Neuronal stem cell (in vitro differentiated cells): ENCODE measurements around the gene SMOC2.

Experiments
- DNase-seq: peaks from one replicate; pipeline ENCODE4 v3.0.0-alpha.2; 2013; ENCODE audit warnings: low spot score
- H2AFZ ChIP-seq: one replicate; pipeline ENCODE4 v1.6.1; 2013; ENCODE audit warnings: mild to moderate bottlenecking, low read length, inconsistent platforms
- H2AK5ac ChIP-seq: 2 replicates; pipeline ENCODE4 v1.6.1; 2013; ENCODE audit warnings: low read depth, mild to moderate bottlenecking, inconsistent platforms, low read length, moderate library complexity, mixed read lengths
- H2BK120ac ChIP-seq: 2 replicates; pipeline ENCODE4 v1.6.1; 2013; ENCODE audit warnings: low read depth, mild to moderate bottlenecking, inconsistent platforms, low read length, moderate library complexity, mixed read lengths
- H2BK12ac ChIP-seq: one replicate; pipeline ENCODE4 v1.6.1; 2013; ENCODE audit warnings: low read length, inconsistent platforms
- H2BK15ac ChIP-seq: 2 replicates; pipeline ENCODE4 v1.6.1; 2013; ENCODE audit warnings: mild to moderate bottlenecking, low read length, inconsistent platforms, mixed read lengths
- H2BK5ac ChIP-seq: one replicate; pipeline ENCODE4 v1.6.1; 2013; ENCODE audit warnings: inconsistent platforms, mild to moderate bottlenecking, low read length, moderate library complexity
- H3K14ac ChIP-seq: one replicate; pipeline ENCODE4 v1.6.1; 2013; ENCODE audit warnings: low read length, inconsistent platforms
- H3K18ac ChIP-seq: 2 replicates; pipeline ENCODE4 v1.6.1; 2013; ENCODE audit warnings: low read length, inconsistent platforms
- H3K23ac ChIP-seq: 2 replicates; pipeline ENCODE4 v1.6.1; 2013; ENCODE audit warnings: low read depth, mild to moderate bottlenecking, mixed read lengths, low read length, inconsistent platforms; ENCODE audit not compliant: poor library complexity
- H3K27ac ChIP-seq: replicated peaks from 3 replicates; pipeline ENCODE4 v1.5.1; 2013; ENCODE audit warnings: low read length, inconsistent platforms
- H3K27me3 ChIP-seq, 3 experiments: 2 replicates each; pipeline ENCODE4 v1.6.1; 2013; ENCODE audit warnings: low read length in 3 of 3, mild to moderate bottlenecking in 2 of 3, inconsistent platforms in 1 of 3, low read depth in 1 of 3, mixed read lengths in 1 of 3, moderate library complexity in 1 of 3; ENCODE audit not compliant: control insufficient read depth in 3 of 3, insufficient read depth in 3 of 3
- H3K36me3 ChIP-seq, 2 donors: replicated peaks in 1 of 2; 2 replicates each; pipeline ENCODE4 v1.6.1; 2013; ENCODE audit warnings: low read length in 2 of 2; ENCODE audit not compliant: control insufficient read depth in 2 of 2, insufficient read depth in 2 of 2
- H3K4ac ChIP-seq: 2 replicates; pipeline ENCODE4 v1.6.1; 2013; ENCODE audit warnings: inconsistent platforms, mild to moderate bottlenecking, low read length, moderate library complexity
- H3K4me1 ChIP-seq, 2 donors: 1 replicate in 1 of 2; 2 replicates in 1 of 2; pipeline ENCODE4 v1.6.1; 2013; ENCODE audit warnings: low read length in 2 of 2, low read depth in 1 of 2; ENCODE audit not compliant: control insufficient read depth in 2 of 2, insufficient read depth in 1 of 2
- H3K4me2 ChIP-seq: one replicate; pipeline ENCODE4 v1.6.1; 2013; ENCODE audit warnings: mild to moderate bottlenecking, low read length, inconsistent platforms; ENCODE audit not compliant: insufficient read depth, poor library complexity, severe bottlenecking
- H3K4me3 ChIP-seq, 2 donors: 2 replicates each; pipeline ENCODE4 v1.5.1; 2013; ENCODE audit warnings: low read length in 2 of 2, mild to moderate bottlenecking in 2 of 2, inconsistent platforms in 1 of 2, moderate library complexity in 1 of 2
- H3K79me1 ChIP-seq: one replicate; pipeline ENCODE4 v1.6.1; 2013; ENCODE audit warnings: low read depth, mild to moderate bottlenecking, inconsistent platforms, low read length, moderate library complexity
- H3K9ac ChIP-seq: one replicate; pipeline ENCODE4 v1.6.1; 2013; ENCODE audit warnings: mild to moderate bottlenecking, low read depth, low read length, inconsistent platforms; ENCODE audit not compliant: poor library complexity
- H3K9me3 ChIP-seq, 2 donors: replicated peaks in 1 of 2; 2 replicates each; pipeline versions ENCODE3 to v1.6.1; 2013; ENCODE audit warnings: low read length in 2 of 2, mild to moderate bottlenecking in 2 of 2, inconsistent platforms in 1 of 2, low read depth in 1 of 2, mixed read lengths in 1 of 2, moderate library complexity in 1 of 2; ENCODE audit not compliant: control insufficient read depth in 2 of 2, insufficient read depth in 1 of 2
- H4K8ac ChIP-seq: one replicate; pipeline ENCODE4 v1.6.1; 2013; ENCODE audit warnings: low read depth, mild to moderate bottlenecking, inconsistent platforms, low read length, moderate library complexity
- H4K91ac ChIP-seq: one replicate; pipeline ENCODE4 v1.6.1; 2013; ENCODE audit warnings: low read length, low read depth, mild to moderate bottlenecking, inconsistent platforms; ENCODE audit not compliant: poor library complexity
- WGBS, 2 donors: extraction: QIAGEN DNeasy Blood & Tissue Kit; methylation state at CpG; one replicate each; pipeline ENCODE4 v1.1.7; 2013; ENCODE audit warnings: missing lambda C conversion rate in 2 of 2, mixed read lengths in 1 of 2; ENCODE audit not compliant: insufficient read length in 2 of 2, insufficient replicate concordance in 1 of 2; ENCODE audit errors: extremely low coverage in 2 of 2; 5-methylcytosine and 5-hydroxymethylcytosine counted together

SMOC2 gene

DNA sequence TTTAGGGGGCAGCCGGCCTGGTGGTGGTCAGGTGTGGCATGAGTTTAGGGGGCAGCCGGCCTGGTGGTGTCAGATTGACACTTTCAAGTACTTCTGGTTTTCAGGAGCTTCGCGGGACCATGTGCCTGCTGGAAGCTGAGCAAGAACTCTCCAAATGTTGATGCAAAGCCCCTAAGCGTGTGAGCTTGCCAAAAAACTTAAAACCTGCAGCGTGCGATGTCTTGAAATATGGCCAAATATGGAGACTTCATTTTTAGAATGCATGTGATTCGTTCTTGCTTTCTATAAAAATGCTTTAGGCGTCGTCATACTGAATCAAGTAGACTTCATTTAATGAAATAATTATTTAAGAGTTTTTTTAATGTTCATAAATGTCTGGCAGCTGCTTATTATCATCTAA is 149.4 kb downstream of the SMOC2 start:
- Histone ChIP-seq H4K8ac (no peak overlapping the region), H3K14ac (no peak overlapping the region), H3K79me1 (no peaks in the 10 kb centered on the region), H3K9me3 (no peaks in the 10 kb centered on the region), H3K27me3 (no peaks in the 10 kb centered on the region), H3K23ac (no peak overlapping the region), H2AK5ac (no peak overlapping the region), H3K4ac (no peak overlapping the region), H2BK15ac (no peak overlapping the region), H3K27ac (no peak overlapping the region), H2AFZ (no peak overlapping the region), H2BK120ac (no peak overlapping the region), H3K4me2 (no peak overlapping the region), H3K36me3 (no peaks in the 10 kb centered on the region), H3K4me1 (peaks cover 0 to 3% of the 10 kb centered on the region in 2 donors), H3K9ac (no peak overlapping the region), H2BK5ac (no peak overlapping the region), H3K18ac (no peak overlapping the region), H3K4me3 (no peak overlapping the region), H2BK12ac (no peak overlapping the region), H4K91ac (no peak overlapping the region)
- DNase-seq, result no peak
- WGBS, 2 donors, result no CpG with 5 or more reads among the region's 10 CpGs

DNA sequence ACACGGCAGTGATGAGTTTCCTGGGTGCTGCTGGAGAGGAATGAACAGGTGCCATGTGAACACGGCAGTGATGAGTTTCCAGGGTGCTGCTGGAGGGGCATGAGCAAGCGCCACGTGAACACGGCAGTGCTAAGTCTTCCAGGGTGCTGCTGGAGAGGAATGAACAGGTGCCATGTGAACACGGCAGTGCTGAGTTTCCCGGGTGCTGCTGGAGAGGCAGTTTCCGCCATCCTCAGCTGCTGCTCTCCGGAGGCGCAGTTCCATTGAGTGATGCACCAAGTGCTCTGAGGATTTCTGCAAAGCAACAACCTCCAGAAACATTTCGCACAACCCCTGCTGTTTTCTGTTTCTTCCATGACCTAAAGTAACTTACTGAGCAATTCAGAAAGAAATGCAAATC is 155.4 kb downstream of the SMOC2 start:
- no peaks in the 10 kb centered on the region for H3K36me3 ChIP-seq
- no peak overlapping the region for H3K9ac ChIP-seq
- no peak overlapping the region for H4K8ac ChIP-seq
- no peak overlapping the region for H3K14ac ChIP-seq
- H2BK5ac ChIP-seq, result no peak overlapping the region
- no peak overlapping the region for H2AK5ac ChIP-seq
- H3K23ac ChIP-seq, result no peak overlapping the region
- no peaks in the 10 kb centered on the region for H3K79me1 ChIP-seq
- peaks cover 0 to 2% of the 10 kb centered on the region in 2 donors for H3K4me1 ChIP-seq
- no peak overlapping the region for H3K27ac ChIP-seq
- H3K4me3 ChIP-seq, result no peak overlapping the region
- no peak overlapping the region for H3K18ac ChIP-seq
- no peak overlapping the region for H3K4ac ChIP-seq
- H4K91ac ChIP-seq, result no peak overlapping the region
- H3K27me3 ChIP-seq, result no peaks in the 10 kb centered on the region
- no peak overlapping the region for H2BK12ac ChIP-seq
- peaks cover 0 to 4% of the 10 kb centered on the region in 2 donors for H3K9me3 ChIP-seq
- no peak for DNase-seq
- no peak overlapping the region for H2BK120ac ChIP-seq
- no peak overlapping the region for H2AFZ ChIP-seq
- no CpG with 5 or more reads among the region's 11 CpGs for WGBS, 2 donors
- no peak overlapping the region for H3K4me2 ChIP-seq
- no peak overlapping the region for H2BK15ac ChIP-seq

DNA sequence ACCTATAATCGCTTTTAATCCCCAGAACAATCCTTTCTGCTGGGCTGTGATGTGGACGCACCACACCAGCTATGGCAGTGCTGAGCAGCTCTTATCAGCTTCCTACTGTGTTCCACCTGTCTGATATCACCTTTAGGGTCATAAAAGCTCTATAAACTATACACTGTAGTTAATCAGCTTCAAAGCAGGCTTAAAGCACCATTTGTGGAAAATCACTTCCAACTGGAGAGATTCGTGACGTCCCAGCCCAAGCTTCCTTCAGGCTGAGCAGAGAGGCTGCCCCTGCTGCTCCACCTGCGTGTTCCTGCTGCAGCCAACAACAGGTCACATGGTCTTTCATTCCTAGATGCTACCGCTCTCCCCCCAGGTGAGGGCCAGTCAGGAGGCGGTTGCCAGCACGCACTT is 156.5 kb downstream of the SMOC2 start:
- Histone ChIP-seq H2BK15ac (no peak overlapping the region), H3K4ac (no peak overlapping the region), H2BK120ac (no peak overlapping the region), H2AFZ (no peak overlapping the region), H3K9ac (no peak overlapping the region), H3K27ac (no peak overlapping the region), H3K4me2 (no peak overlapping the region), H3K14ac (peak overlapping the region; percentile 92), H4K8ac (no peak overlapping the region), H2BK12ac (no peak overlapping the region), H3K23ac (no peak overlapping the region), H3K4me1 (peaks cover 2% of the 10 kb centered on the region in 2 donors), H3K18ac (peak overlapping the region; percentile 67), H2AK5ac (no peak overlapping the region), H3K36me3 (no peaks in the 10 kb centered on the region), H3K9me3 (peaks cover 0 to 4% of the 10 kb centered on the region in 2 donors), H3K4me3 (no peak overlapping the region), H4K91ac (no peak overlapping the region), H3K27me3 (no peaks in the 10 kb centered on the region), H3K79me1 (no peaks in the 10 kb centered on the region), H2BK5ac (no peak overlapping the region)
- no CpG with 5 or more reads among the region's 8 CpGs for WGBS, 2 donors
- no peak for DNase-seq

DNA sequence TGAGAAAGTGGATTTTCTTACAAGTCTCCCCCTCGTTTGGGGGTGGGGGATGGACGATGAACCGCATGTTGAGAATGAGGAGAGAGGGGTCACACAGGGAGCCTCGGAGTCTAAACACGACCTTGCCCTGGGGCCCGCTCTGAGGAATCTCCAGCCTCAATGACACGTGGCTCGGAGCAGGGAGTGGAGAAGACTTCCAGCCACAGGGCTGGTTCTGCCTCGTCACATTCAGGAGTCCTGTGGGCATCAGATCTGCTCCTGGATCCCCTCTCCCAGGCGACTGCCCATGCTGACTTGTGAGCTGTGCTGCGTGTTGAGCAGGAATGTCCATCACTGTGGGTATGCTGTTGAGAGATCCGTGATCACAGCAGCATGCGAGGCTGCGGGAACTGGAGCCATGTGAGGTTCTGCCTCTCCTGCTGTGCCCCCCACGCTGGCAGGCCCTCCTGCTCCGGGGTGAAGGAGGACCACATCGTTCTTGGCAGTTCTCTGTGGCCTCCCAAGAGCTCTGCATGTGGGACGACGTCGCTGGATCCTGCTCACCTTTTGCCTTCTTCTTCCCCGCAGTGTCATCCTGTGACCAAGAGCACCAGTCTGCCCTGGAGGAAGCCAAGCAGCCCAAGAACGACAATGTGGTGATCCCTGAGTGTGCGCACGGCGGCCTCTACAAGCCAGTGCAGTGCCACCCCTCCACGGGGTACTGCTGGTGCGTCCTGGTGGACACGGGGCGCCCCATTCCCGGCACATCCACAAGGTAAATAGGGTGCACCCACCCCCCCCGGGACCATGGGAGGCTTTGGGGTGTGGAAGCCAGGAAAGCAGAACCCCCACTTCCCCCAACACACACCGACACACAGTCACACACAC is 157.5 kb downstream of the SMOC2 start:
- H2BK5ac ChIP-seq, result peak overlapping the region; percentile 88
- no peak overlapping the region for H4K91ac ChIP-seq
- H3K9ac ChIP-seq, result no peak overlapping the region
- H3K23ac ChIP-seq, result peak overlapping the region; percentile 80
- H2BK15ac ChIP-seq, result peak overlapping the region; percentile 75
- H3K14ac ChIP-seq, result peak overlapping the region; percentile 31
- H3K36me3 ChIP-seq, result no peaks in the 10 kb centered on the region
- H3K9me3 ChIP-seq, result peaks cover 0 to 4% of the 10 kb centered on the region in 2 donors
- H3K27ac ChIP-seq, result no peak overlapping the region
- H3K4me1 ChIP-seq, result peaks cover 2% of the 10 kb centered on the region in 2 donors
- no peak overlapping the region for H3K4me2 ChIP-seq
- WGBS, 2 donors, result no CpG with 5 or more reads among the region's 32 CpGs
- peak overlapping the region; percentile 88 for H2AK5ac ChIP-seq
- H3K4ac ChIP-seq, result peak overlapping the region; percentile 23
- DNase-seq, result no peak
- no peak overlapping the region for H3K4me3 ChIP-seq
- H4K8ac ChIP-seq, result peak overlapping the region; percentile 93
- H3K79me1 ChIP-seq, result no peaks in the 10 kb centered on the region
- H2BK120ac ChIP-seq, result no peak overlapping the region
- H3K18ac ChIP-seq, result peak overlapping the region; percentile 70
- no peak overlapping the region for H2BK12ac ChIP-seq
- H3K27me3 ChIP-seq, result no peaks in the 10 kb centered on the region
- no peak overlapping the region for H2AFZ ChIP-seq
